ENCODE data around the gene CRYGC.
"Not testable (repeated sequence)": the region's sequence is repeated elsewhere in the genome, so short reads cannot be mapped to it uniquely, and the experiment has no call there.

CRYGC gene

DNA sequence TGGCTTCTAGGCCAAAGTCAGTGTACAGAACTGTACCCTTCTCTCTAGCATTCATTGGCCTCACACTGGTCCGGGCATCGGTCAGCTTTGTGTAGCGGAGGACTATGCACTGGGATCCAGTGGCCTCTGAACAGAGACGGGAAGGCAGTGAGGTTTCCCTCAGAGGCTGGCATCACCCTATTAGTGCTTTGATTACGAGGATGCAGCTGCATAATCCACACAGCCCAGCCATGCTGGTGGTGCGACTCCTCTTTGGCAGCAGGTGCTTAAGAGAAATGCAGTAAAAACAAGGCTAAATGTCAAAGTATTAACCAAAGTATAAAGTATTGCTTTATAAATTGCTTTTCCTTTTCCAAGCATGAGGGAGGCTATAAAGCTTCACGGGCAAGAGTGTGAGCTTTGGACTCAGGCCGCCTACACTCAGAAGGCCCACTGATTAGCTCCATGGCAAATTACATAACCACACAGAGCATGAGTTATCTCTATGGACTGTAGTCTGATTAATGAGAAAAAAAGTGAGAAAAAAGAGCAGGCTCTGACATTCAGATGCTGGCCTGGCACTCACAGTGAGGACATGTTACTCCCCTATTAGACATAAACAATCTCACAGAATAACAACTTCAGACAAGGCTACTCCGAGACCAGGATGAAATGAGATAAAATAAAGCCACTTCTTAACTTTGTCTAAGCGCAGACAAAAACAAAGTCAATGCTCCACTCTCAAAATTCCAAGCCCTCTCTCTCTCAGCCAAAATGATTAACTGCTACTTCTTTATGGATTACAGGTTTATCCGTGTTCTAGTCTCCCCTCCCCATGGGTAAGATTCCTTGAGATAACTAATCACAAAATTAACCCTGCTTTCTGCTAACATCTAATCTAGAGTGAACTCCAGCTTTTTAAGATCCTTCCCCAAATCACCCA lies 6.4 kb upstream of the CRYGC start:
- DNase-seq, result no peak

DNA sequence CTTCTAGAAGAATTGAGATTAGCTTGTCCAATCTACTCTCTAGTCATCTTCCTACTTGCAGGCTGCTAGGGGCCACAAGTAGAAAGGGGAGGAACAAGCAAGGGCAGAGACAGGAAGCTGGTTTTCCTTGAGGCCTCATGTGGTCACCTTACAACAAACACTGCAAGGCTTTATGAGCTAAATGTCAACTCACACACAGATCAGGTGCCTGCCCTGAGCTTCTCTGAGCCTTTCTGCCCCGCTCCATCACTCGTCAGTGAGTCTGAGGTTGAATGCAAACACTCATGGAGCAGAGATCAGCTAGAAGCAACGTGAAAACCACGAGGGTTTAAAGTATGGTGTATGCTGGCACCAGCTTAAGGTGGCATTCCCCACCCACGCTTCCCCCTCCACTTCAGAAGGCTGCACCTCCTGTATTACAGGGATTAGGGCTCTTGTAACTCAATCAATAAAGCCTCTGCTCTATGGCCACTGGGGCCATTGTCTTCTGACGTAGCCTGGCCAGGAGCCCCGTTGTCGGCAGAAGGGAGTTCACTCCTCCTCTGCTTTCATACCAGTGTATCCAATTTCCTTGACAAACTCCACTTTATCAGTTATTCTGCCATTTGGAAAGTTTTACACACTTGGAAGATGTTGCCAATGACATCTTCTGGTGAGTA lies 5.4 kb upstream of the CRYGC start:
- peak; percentile 8 for DNase-seq

DNA sequence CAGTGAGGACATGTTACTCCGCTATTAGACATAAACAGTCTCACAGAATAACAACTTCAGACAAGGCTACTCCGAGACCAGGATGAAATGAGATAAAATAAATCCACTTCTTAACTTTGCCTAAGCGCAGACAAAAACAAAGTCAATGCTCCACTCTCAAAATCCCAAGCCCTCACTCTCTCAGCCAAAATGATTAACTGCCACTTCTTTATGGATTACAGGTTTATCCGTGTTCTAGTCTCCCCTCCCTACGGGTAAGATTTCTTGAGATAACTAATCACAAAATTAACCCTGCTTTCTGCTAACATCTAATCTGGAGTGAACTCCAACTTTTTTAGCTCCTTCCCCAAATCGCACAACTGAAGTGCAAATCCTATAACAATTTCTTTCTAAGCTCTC lies 1.1 kb upstream of the CRYGC start:
- no peak for DNase-seq

DNA sequence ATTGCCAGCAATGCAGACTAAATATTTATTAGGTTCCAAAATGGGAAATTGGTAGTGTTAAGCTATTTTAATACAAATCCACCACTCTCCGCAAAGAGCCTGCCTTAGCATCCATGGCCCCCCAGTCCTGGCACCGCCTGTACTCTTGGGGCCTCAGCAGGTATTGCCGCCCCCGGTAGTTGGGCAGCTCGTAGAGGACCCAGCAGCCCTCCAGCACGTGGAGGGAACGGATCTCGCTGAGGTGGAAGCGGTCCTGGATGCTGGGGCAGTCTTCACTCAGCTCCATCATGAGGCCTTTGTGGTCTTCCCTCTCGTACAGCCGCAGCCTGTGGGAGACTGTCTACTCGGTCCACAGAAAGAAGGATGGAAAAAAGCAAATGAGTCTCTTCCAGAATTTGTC lies 1.5 kb downstream of the CRYGC start:
- DNase-seq, result no peak

DNA sequence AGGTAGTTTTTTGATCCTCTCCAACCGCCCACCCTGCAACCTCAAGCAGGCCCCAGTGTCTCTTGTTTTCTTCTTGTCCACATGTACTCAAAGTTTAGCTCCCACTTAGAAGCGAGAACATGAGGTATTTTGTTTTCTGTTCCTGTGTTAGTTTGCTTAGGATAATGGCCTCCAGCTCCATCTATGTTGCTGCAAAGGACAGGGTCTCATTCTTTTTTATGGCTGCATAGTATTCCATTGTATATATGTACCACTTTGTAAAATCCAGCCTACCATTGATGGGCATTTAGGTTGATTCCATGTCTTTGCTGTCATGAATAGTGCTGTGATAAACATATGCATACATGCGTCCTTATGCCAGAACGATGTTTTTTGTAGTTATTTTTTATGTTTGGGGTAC lies 2.5 kb downstream of the CRYGC start:
- no peak for DNase-seq

DNA sequence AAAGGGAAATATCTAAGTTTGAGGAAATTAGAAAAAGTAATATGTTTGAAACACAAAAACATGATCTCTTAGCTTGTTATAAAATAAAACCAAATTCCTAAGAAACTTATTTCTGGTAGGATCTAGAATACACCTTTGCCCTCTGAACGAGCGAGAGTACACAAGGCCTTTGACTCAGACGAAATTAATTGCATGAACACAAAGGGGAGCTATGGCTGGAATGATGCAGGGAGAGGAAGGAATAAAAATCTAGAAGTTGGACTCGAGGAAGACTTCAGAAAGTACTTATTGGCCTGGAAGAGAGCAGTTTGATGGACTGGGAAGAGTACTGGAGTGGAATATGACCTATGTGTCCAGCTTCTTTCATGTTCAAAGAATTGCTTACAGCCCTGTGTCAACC lies 4.4 kb downstream of the CRYGC start:
- no peak for DNase-seq

DNA sequence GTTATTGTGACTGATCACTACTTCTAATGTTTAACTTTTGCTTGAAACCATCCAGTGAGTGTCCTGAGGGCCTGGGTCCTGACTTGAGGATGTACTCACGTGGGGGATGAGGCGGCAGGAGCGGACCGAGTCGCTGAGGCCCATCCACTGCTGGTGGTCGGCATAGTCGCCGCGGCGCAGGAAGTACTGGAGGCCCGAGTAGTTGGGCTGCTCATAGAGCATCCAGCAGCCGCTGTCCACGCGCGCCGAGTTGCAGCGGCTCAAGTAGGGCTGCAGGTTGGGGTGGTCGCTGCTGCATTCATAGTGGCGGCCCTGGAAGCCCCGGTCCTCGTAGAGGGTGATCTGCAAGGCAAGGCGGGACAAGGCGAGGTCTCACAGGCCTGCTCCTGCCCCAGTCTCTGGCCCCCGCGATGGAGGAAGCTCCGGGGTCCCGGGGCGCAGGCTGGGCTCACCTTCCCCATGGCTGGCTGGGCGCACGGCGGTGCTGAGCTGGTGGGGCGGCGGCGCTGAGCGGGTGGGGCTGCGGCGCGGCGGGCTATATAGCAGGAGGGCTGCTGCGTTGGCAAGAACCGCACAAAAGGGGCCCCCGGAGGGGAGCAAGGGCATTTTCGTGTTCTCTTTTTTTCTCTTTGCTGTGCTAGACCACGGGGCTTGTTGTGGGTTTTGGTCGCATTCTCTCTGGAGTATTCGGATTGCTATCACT lies 5.5 kb downstream of the CRYGC start, which contains the start of gene CRYGD:
TSS of gene CRYGD (minus strand) at position 512 of the 703 bp plus-strand sequence. CDS start at position 461, 51 bp downstream.
- DNase-seq, result not testable (repeated sequence)

DNA sequence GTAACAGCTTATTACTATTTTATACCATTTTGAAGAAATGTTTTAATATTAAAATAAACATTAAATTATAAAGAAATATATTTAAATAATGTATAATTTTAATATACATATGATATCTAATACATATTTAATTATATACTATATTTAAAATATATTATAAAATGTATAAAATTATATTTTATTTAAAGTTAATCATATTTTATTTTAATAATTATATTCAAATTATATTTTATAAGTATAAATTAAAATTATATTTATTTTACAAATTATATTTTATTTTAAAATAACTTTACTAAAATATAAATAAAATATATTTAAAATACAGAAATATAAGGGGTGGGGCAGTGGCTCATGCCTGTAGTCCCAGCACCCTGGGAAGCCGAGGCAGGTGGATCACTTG lies 7.4 kb downstream of the CRYGC start:
- no peak for DNase-seq

DNA sequence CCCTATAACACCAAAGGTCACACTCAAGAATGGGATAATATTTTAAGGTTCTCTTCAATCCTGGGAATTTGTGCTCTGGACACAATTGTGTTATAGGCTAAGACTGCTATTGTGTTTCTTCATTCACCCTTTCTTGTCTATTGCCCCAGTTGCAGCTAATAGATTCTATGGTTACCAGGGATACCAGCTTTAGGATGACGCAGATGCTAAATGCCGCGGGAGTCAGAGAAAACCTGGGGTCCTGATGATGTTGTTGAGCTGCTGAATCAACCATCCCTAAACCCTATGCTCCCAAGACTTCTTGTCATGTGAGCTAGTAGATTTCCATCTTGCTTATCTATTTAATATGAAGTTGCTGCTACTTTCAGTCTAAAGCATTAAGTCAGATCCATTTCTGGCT lies 10.7 kb downstream of the CRYGC start:
- no peak for DNase-seq

DNA sequence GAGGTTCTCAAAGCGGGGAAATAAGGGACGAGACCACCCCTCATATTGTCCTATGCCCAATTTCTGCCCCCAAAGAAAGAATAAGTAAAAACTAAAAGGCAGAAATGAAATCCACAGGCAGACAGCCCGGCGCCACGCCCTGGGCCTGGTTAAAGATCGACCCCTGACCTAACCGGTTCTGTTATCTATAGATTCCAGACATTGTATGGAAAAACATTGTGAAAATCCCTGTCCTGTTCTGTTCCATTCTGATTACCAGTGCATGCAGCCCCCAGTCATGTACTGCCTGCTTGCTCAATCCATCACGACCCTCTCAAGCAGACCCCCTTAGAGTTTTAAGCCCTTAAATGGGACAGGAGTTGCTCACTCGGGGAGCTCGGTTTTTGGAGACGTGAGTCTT lies 12.2 kb downstream of the CRYGC start:
- DNase-seq, result not testable (repeated sequence)

DNA sequence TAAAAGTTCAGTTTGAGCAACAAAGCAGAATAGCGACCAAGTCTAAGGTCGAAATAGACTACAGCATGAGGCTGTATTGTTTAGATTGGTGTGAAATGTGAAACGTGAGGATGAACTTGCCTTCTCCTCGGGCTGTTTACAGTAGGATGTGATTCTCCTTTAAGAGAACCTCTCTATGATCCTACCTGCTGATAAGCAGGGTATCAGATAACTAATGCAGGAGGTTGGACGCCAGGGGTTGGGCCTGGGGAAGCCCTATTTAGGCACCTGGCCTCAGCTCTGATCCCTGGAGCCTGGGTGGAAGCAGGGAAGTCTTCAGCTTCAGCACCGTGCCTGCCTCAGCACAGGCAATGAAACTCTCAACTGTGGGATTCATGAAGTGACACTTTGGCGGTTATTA lies 16.7 kb downstream of the CRYGC start:
- no peak for DNase-seq

DNA sequence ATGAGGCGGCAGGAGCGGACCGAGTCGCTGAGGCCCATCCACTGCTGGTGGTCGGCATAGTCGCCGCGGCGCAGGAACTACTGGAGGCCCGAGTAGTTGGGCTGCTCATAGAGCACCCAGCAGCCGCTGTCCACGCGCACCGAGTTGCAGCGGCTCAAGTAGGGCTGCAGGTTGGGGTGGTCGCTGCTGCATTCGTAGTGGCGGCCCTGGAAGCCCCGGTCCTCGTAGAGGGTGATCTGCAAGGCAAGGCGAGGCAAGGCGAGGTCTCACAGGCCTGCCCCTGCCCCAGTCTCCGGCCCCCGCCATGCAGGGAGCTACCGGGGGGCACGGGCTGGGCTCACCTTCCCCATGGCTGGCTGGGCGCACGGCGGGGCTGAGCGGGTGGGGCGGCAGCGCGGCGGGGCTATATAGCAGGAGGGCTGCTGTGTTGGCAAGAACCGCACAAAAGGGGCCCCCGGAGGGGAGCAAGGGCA lies 17.3 kb downstream of the CRYGC start:
- DNase-seq, result not testable (repeated sequence)

DNA sequence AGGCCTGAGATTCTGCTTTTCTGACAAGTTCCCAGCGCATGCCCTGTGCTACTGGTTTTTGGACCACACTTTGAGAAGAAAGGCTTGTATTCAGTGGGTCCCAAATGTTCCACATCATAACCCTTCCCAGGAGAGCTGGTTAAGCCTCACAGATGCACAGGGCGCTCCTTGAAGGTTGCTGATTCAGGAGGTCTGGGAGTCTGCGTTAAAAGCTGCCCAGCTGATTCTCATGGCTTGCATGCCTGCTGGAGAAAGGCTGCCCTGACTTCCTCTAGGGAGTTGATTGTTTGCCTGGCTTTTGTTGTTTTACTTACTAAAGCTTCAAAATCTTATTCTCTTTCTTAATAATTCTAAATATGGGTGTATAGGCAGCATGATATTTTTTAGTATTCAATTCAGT lies 26.0 kb downstream of the CRYGC start:
- no peak for DNase-seq

DNA sequence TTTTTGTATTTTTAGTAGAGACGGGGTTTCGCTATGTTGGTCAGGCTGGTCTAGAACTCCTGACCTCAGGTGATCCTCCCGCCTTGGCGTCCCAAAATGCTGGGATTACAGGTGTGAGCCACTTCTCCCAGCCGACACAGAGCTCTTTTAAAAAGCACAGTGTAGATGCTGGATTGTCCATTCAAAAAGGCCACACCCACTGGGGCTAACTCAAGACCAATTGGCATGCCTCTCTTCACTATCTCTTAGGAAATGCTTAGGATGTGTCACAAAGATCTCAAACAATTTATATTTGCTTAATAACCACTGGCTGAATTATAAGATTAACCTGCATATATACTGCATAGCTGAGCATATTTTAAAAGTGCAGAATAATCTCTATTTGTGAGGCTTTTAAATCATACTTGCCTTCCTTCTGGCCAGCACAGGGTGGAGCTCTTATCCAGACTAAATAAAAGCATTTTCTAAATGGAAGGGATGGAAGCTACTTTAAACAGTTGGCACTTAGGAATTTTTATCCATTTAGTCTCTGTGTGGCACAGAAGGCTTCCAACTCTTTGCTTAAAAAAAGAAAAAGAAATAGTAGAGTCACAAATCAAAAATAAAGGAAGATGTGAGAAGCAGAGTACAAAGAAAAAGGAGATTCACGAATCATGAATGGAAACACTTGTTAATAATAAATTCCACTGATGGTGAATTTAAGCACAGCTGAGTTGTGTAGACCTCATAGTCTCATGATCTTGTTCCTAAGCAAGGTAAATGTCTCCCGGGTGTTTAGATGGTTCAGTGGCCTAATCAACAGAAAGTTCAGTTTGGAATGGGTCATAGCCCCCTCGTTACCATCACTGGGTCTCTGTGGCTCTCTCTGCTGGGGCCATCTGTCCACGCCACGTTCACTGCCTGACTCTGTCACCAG lies 27.7 kb downstream of the CRYGC start:
- no peak for DNase-seq

DNA sequence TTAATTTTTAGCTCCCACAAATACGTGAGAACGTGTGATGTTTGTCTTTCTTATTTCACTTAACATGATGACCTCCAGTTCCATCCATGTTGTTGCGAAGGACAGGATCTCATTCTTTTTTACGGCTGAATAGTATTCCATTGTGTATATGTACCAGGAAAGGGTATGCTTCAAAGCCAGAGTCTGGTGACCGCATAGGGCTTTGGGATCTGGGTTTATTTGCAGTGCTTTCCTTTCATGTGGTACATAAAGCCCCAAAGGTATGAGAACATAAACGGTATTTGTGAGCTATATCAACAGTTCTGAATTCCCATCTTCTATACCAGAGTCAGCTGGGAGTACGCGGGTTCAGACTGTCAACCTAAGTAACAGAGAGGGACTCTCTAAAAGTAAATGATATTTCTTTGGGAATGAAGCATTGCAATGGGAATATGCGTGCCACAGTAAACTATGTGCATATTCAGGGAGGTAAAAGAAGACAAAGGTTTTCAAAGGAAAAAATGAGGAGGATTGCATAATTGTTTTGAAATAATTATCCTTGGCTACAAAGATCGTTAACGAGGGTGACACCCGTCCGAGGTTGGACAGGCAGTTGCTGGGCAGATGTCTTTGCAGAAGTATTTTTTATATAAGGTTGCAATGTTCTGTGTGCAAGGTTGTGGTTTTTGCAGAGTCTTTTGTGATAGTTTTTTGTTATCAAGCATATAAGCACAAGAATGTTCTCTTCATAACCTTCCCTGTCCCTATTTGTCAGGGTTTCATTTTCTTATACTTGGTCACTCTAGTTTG lies 29.8 kb downstream of the CRYGC start:
- DNase-seq, result no peak

DNA sequence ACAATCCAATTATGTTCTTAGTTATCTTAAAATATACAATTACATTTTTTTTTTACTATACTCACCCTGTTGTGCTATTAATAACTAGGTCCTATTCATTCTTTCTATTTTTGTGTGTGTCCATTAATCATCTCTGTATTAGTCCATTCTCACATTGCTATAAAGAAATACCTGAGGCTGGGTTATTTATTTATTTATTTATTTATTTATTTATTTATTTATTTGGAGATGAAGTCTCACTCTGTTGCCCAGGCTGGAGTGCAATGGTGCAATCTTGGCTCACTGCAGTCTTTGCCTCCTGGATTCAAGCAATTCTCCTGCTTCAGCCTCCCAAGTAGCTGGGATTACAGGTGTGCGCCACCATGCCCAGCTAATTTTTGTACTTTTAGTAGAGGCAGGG lies 30.9 kb downstream of the CRYGC start:
- DNase-seq, result not testable (repeated sequence)

DNA sequence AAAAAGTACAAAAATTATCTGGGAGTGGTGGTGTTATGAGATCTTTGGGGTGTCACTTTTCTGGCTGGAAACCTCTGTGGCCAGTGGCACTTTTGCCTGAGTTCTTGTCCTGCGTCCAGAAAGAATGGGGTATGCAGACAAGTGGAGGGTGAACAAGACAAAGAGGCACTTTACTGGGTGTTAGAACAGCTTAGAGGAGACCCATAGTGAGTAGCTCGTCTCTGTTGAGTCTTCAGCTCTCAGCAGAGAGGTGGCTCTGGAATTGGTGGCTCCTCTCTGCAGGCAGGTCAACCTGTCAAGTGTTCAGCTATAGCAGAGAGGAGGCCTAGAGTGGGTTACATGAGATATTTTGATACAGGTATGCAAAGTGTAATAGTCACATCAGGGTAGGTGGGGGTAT lies 31.4 kb downstream of the CRYGC start:
- no peak for DNase-seq

DNA sequence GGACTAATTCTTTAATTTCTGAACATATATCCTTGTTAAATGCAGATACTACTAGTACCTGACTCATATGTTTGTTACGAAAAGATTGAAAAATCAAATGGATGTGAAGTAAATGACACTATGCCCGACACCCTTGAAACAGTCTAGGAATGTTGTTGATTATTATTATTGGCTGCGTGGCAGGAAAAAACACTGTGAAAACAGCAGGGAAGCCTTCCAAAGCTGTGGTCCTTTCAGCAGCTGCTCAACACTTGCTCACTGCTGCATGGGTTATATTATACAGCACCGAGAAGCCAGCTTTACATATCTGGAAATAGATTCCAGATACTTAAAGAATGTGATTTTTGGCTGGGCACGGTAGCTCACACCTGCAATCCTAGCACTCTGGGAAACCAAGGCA lies 31.8 kb downstream of the CRYGC start:
- DNase-seq, result no peak

DNA sequence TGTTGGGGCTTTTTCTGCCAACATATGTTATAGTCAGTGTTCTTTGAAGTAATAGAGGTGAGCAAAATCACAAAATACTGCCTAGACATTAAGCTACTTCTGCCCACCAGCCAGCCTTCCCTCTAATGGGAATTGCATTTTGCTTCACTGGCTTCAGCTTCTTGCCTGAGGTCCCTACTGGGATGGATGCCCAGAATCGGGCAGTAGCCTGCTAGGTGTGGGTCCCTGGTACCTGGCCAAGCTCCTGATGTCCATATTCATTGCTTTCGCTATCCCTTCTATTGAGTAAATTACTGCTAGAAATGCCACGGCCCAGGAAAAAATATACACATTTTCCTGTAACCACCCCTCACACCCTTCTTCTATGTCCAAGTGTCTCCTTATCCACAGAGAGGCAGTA lies 32.3 kb downstream of the CRYGC start:
- no peak for DNase-seq

DNA sequence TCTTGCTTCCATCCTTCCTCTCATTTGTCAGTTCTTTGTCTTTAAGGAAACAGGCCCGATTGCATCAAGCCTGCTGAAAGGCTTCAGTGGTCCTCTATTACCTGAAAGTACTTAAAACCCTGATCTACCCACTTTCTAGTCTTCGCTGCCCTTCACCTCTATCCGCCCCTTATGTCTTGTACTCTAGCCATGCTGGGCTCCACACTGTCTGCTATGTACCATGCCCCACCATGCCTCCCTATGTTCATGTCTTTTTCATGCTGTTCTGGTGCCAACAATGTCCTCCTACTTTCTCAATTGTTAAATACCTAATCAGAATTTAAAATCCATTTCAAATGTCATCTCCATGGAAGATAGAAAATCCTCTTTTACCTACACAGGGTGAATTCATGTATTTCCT lies 33.5 kb downstream of the CRYGC start:
- DNase-seq, result no peak

DNA sequence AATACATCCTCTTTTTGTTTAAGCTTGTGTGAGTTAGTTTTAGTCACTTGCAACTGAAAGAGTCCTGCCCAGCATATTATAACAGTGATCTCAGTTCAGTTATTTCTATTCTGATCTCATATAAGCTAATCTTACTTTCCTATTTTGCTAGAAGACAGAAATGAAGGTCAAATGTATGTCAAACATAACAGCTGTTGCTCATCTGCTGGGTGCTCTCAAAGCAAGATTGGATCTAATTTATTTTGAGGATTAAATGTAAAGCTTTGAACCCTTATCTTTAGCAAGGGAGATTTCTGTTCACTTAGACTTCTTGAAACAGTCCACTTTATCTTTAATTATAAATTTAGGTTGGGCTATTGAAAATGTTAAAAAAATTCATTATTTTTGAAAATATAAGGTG lies 36.5 kb downstream of the CRYGC start:
- no peak for DNase-seq

All from NK-92 treated with Interleukin-12 subunit alpha and Interleukin-12 subunit beta, amount 100 ng/mL, for 24 hours (cell line).